ENCODE results near the gene BHLHE40.
A peak's percentile ranks its signal among the peaks of the same experiment; 100 is the strongest.

The BHLHE40 gene

DNA sequence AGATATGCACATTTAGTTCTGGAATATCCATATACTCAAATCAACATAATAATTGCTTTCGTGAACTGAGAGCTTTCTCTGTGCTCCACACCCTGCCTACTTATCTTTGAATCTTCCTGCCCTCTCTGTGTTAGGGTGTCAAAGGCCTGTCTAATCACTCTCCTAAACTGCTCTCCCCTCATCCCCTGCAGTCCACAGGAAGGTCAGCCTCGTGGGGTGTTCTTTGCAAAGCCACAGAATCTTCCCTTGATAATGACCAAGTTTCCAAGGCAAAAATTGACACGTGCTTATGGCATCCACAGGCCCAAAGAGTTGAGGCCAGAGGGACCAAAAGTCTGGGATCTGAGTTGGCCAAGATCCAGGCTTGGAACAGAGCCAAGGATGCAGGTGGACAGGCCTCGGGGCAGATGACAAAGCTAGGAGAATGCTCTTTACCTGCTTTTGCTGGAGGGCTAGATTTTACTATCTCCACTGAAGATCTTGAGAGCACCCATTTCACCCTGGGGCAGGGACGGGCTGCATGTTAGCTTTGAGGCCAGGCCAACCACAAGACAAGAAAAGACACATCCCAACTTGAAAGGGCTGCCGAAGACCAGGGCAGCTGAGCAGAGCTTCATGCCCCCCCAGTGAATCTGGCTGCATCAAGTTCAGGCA lies 20.4 kb downstream of the BHLHE40 start:
- no peak for DNase-seq

DNA sequence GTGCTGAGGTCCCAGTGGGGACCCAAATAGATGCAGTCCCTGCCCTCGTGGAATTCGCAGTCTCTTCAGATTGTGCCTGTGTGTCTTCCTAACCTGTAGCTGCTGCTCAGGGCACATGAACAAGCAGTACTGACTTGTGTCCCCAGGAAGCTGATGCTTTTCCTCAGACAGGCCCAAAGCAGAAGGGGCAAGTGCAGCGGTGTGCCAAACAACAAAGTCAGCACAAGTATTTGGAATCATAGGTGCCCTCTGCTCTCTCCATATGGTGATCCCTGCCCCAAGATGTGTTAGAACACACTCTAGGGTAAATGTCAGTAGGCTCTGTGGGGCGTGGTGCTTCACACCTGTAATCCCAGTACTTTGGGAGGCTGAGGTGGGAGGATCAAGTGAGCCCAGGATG lies 21.9 kb downstream of the BHLHE40 start:
- no peak for DNase-seq

- DNase-seq = no peak
Measured at GRCh38 chr3:5001805-5002173, 22.6 kb downstream of the BHLHE40 start.

DNA sequence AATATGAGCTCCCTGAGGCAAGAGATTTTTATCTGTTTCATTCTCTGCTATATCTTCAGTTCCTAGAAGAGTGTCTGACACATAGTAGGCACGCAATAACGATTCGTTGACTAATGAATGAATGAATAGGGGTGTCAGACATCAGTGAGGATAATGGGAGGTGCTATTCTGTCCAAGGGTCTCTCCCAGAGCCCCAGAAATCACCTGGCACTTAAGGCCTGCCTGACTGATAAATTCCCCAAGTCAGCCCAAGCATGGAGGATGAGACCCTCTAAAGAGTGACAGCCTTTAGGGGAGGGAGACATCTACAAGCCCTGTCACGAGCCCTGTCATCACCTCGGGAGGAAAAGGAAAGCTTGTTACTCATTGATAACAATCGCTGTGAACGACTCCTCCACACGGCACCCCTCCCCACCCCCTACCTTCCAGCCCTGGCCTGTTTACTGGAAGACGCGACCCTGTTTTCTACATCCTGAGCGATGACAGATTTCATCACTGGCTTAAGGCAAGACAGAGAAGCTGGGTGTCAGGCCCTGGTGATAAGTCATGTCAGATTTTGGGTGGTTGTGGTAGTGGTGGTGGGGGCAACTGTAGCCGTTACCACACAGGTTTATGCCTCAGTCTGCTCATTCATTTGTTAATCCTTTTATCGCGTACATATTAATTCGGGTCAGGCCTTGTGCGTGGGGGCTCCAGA lies 23.1 kb downstream of the BHLHE40 start:
- no peak for DNase-seq

GRCh38 chr3:5002871-5003247 lies 23.6 kb downstream of the BHLHE40 start:
- DNase-seq = no peak

DNA sequence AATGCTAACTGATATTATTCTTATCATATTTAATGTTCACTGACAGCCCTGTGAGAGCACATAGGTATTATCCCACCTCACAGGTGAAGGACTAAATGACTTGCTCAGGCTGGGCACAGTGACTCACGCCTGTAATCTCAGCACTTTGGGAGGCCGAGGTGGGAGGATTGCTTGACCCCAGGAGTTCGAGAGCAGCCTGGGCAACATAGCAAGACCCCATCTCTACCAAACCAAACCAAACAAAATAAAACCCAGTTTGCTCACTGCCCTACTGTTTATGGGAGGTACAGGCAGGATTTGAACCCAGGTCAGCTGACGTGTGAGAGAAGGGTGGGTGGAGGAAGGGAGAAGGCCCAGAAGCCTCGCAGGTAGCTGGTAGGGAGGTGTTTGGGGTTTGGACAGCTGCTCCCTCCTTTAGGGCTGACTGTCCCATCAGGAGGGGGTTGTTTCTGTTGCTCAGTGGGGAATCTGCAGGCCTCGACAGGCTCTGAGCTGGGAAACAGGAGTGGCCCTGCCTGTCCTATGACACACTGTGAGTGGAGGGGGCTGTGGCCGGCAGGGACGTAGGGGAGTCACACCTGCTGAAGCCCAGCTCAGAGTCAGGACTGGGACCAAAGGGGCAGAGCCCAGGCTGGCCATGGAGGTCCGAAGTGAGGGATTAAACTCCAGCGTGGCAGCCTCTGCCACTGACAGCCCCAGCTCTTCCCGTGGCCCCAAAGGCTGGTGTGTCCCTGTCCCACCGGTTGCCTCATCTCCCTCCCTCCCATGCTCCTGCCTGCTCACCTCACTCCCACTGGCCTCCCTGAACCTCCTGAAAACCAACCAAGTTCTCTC lies 25.3 kb downstream of the BHLHE40 start:
- DNase-seq = no peak

DNA sequence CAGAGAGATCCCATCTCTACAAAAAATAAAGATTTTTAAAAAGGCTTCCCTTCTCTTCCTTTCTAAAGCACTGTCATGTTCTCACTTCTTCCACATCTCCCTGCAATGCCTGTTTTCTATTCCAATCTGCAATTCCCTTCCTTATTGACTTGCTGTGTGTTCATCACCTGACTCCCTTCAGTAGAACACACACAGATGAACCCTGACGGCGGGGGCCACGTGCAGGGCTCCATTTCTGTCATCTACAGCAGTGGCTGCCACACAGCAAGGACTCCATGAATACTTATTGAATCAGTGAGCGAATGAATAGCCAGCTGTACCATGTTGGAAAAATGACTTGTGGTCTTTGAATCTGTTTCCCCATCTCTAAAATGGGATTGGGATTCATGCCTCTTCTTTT lies 26.1 kb downstream of the BHLHE40 start:
- DNase-seq = no peak

DNA sequence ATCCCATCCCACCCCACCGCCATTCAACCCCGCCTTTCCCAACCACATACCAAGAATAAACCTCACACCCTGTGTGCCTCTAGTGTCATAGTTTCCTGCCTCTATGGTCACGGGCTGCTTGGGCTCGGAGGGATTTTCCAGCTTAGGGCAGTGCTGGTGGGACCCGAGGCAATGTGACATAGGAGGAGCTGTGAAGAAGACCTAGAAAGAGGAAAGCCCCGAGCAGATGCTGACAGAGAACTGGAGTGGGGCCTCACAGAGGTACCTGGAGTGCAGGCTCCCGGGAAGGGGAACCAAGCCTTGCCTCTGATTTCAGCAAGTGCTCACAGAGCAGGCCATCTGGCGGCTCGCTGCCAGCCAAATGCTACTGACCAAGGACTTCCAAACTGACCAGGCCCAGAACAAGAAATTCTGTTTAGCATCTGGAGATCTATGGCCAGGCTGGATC lies 27.5 kb downstream of the BHLHE40 start:
- peak in 1 of 51 donors; percentile 9 for DNase-seq

DNA sequence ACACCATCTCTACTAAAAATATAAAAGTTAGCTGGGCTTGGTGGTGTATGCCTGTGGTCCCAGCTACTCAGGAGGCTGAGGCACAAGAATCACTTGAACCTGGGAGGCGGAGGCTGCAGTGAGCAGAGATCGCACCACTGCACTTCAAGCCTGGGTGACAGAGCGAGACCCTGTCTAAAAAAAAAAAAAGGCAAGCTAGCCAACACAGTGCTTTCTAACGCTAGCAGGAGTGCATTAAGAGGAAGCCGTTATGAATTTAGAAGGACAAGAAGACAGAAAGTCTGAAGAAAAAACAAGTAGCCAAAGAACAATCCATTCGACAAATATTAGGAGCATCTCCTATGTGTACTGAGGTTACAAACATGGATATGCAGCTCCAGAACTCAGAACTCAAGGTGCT lies 28.6 kb downstream of the BHLHE40 start:
- DNase-seq = no peak

GRCh38 chr3:5009506-5010109 lies 30.4 kb downstream of the BHLHE40 start:
- no peak for DNase-seq

DNA sequence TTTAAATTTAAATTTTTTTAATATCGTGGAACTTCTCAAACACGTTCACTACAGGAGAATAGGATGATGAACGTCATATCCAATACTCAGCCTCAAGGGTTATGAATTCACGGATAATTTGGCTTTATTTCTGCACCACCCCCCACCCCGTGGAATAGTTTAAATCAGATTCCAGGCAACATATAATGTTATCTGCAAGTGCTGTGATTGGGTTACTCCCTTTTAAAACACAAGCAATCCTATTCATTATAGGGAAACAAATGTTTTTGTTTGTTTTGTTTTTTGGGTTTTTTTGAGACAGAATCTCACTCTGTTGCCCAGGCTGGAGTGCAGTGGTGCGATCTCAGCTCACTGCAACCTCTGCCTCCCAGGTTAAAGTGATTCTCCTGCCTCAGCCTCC lies 30.9 kb downstream of the BHLHE40 start:
- DNase-seq = no peak

DNA sequence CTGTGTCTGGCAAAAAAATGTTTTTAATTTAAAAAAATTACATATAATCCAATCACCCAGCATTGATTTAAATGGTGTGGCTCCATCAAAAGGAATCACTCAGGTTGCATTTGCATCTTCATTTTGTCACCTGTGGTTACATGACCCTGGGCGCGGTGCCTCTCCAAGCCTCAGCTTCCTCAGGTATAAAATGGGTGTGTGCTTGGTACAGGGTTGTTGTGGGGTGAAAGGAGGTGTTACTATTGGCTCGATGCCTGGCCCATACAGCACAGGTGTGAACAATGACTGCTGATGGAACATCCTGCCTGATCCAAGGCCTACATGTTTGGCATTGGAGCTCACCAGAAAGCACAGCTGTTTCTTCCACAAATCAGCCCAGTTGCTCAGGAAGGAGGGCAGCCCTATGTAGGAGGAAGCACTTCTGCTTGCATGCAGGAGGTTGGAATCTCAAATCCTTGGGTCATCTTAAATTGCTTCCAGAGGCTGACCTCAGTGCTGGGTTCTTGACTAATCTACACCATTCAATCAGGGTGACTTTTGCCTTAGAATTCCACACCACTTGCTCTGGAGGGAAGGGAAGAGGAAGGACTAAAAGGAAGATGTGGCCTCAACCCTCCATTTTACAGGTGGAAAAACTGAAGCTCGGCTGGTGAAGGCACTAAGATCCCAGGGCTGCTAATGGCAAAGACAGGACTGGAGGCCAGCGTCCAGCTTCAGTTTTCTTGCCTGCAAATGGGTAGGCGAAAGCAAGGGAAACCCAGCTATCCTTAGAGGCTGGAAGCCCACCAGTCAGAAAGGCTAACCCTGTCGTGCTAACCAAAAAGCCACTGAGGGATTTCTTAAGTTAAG lies 31.7 kb downstream of the BHLHE40 start:
- DNase-seq = no peak

- peak in 2 of 51 donors; percentile 7 to 10 for DNase-seq
Measured at GRCh38 chr3:5011555-5012256, 32.5 kb downstream of the BHLHE40 start.

DNA sequence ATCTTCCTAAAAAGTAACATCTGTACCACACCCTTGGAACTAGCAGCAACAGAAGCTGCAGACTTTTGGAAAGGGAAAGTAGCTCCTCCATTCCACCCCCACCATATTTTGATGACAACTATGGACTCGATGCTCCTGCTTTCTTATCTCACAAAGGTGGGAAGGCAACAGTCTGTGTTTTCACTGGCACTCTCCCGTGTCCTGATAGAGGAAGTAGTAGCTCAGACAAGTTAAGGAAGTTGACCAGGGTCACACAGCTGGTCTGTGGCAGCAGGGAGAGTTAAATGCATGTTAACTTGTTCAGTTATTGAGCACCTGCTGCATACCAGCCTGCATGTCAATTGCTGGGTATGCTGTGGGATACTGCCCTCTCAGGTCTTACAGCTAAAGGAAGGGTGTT lies 33.1 kb downstream of the BHLHE40 start:
- DNase-seq = no peak

DNA sequence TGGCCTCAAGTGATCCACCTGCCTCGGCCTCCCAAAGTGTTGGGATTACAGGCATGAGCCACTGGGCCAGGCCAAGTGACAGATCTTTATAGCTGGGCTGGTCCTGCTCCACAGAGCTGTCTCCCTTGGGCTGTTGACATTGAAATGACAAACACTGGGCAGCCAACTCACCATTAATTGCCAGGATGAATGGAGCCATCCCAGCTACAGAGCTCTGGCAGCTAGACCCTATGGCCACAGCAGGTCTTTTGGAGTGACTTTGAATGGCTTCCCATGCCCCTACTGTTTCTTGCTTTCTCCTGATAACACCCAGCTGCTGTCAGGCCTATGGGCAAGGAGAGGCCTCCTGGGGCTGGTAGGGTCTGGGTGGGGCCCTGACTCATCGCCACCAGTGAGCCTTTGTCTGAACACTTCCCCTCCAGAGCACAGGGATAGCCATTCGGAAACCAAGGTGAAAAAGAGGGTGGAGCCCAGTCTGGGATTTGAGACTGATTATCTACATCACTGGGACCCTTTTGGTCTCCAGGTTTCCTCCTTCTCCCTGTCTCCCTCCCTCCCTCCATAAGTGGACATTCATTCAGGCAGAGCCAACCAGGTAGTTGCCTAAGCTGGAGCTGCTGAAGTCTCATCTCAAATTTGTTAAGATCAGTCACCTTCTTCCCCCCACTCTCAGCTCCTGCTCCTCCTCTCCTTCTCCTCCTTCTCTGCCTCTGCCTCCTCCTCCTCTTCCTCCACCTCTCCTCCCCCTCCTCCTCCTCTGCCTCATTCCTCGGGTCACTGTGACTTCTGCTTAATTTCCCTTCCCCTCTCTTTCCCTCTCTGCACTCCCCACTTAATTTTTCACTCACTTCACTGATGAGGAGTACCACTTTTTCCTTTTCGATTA lies 34.0 kb downstream of the BHLHE40 start:
- no peak for DNase-seq

- DNase-seq = no peak
Measured at GRCh38 chr3:5014391-5014790, 35.2 kb downstream of the BHLHE40 start.

GRCh38 chr3:5015056-5015455 lies 35.8 kb downstream of the BHLHE40 start:
- DNase-seq = no peak

DNA sequence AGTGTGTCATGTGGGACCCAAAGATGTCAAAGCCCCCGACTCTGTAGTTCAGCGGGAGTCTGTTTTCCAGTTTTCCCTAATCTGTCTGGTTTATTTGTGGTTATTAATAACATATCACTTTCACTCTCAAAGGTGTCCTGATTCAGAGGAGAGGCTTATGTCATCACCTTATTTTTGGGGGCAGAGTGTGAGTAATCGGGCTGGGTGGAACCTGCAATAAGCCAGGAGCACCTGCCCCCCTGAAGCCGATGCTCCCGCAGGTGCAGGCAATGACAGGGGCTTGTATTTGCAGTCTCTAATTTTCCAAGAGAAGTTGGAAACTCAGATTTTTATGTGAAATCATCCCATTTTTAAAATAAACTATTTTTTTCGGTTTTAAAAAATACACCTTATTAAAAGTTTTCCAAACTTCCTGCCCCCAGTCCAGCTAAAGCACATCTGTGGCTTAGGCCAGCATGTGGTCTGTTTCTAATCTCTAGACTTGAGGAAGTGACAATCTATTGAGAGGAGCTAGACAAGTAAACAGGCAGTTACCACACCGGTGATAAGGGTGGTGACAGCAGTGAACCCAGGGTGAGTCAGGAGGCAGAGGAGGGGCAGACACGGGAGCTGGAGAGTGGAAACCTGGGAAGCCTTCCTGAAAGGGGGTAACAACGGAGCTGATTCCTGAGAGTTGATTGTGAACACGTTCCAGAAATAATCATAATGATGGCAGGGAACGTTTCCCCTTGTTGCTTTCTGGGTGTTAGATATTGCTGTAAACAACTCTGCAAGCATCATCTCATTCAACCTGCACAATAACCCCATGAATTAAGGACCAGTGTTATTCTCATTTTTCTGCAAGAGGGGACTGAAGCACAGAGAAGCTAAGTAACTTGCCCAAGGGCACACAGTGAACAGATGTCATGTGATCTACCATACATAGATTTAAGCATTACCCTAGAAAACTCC lies 37.2 kb downstream of the BHLHE40 start:
- no peak for DNase-seq

Measured in hypothalamus (tissue), 51 donors.